ENCODE data around the gene ASGR1. TPM values are rescaled to one million over a fixed set of nuclear protein-coding genes. Genes with fewer than 3 reads are reported as not detected.

Gene ASGR1
- total RNA-seq, 3 donors from 2014 or later = 0.35 to 1.6 (median 1.2) TPM

- TF ChIP-seq CTCF (IDR thresholded peaks at IDR 0.05) = no peak
Observed at GRCh38 chr17:7224110-7224509, 44.9 kb upstream of the ASGR1 start.

GRCh38 chr17:7223375-7223774 lies 44.2 kb upstream of the ASGR1 start:
- Histone ChIP-seq H3K36me3 (ENCODE audit: low read depth) (peaks cover 13% of the 10 kb centered on the region), H3K4me1 (ENCODE audit: low read depth) (peaks cover 27% of the 10 kb centered on the region), H3K4me3 (no peak overlapping the region), H3K9me3 (no peaks in the 10 kb centered on the region)
- ATAC-seq (no peak), DNase-seq (no peak)
- intact Hi-C loops (cut with DNase I, micrococcal nuclease) = no loop called here
- TF ChIP-seq CTCF (IDR thresholded peaks at IDR 0.05) = no peak

More at GRCh38 chr17:7224110-7224509, 44.9 kb upstream of the ASGR1 start:
- intact Hi-C loops (cut with DNase I, micrococcal nuclease) = no loop called here
- no peak for ATAC-seq
- Histone ChIP-seq H3K4me1 (ENCODE audit: low read depth) (peaks cover 21% of the 10 kb centered on the region), H3K9me3 (no peaks in the 10 kb centered on the region), H3K4me3 (no peak overlapping the region), H3K36me3 (ENCODE audit: low read depth) (peaks cover 18% of the 10 kb centered on the region)
- DNase-seq = peak in 1 of 3 donors; percentile 28

- peaks cover 30% of the 10 kb centered on the region for H3K4me1 ChIP-seq (ENCODE audit: low read depth)
- no peak for ATAC-seq
- H3K36me3 ChIP-seq (ENCODE audit: low read depth) = peaks cover 13% of the 10 kb centered on the region
- DNase-seq = peak in 1 of 3 donors; percentile 31
- H3K9me3 ChIP-seq = no peaks in the 10 kb centered on the region
- no peak for TF ChIP-seq CTCF (IDR thresholded peaks at IDR 0.05)
- no peak overlapping the region for H3K4me3 ChIP-seq
- intact Hi-C loops (cut with DNase I, micrococcal nuclease) = no loop called here
Observed at GRCh38 chr17:7222972-7223292, 43.8 kb upstream of the ASGR1 start.

GRCh38 chr17:7222093-7222971 lies 43.2 kb upstream of the ASGR1 start:
- DNase-seq = no peak
- no peaks in the 10 kb centered on the region for H3K9me3 ChIP-seq
- H3K4me3 ChIP-seq = no peak overlapping the region
- H3K36me3 ChIP-seq (ENCODE audit: low read depth) = peaks cover 13% of the 10 kb centered on the region
- ATAC-seq = no peak
- intact Hi-C loops (cut with DNase I, micrococcal nuclease) = no loop called here
- TF ChIP-seq CTCF (IDR thresholded peaks at IDR 0.05) = no peak
- peaks cover 35% of the 10 kb centered on the region for H3K4me1 ChIP-seq (ENCODE audit: low read depth)

GRCh38 chr17:7221278-7222092 lies 42.3 kb upstream of the ASGR1 start:
- Histone ChIP-seq H3K9me3 (no peaks in the 10 kb centered on the region), H3K4me3 (no peak overlapping the region), H3K36me3 (ENCODE audit: low read depth) (peaks cover 8% of the 10 kb centered on the region), H3K4me1 (ENCODE audit: low read depth) (peaks cover 35% of the 10 kb centered on the region)
- DNase-seq = peak in 1 of 3 donors; percentile 27
- no peak for ATAC-seq
- TF ChIP-seq CTCF (IDR thresholded peaks at IDR 0.05) = no peak
- intact Hi-C loops (cut with DNase I, micrococcal nuclease) = no loop called here

All from mucosa of descending colon (tissue), 3 donors.